H9 (cell line): Measurements from ENCODE around the gene NUP160. TPM values are rescaled to one million over a fixed set of nuclear protein-coding genes. Genes with fewer than 3 reads are reported as not detected.

Experiments
- DNase-seq: peaks from one replicate; pipeline ENCODE4 v3.0.0-alpha.2; 2017
- H2AFZ ChIP-seq: one replicate; pipeline ENCODE4 v1.6.1; 2013; ENCODE audit warnings: mild to moderate bottlenecking, low read length, control low read depth, moderate library complexity
- H2AK5ac ChIP-seq: 2 replicates; pipeline ENCODE4 v1.6.1; 2013; ENCODE audit warnings: low read length, control low read depth, mixed read lengths; ENCODE audit not compliant: insufficient read length
- H2BK120ac ChIP-seq: one replicate; pipeline ENCODE4 v1.6.1; 2013; ENCODE audit warnings: low read depth, mild to moderate bottlenecking, low read length, control low read depth, inconsistent platforms; ENCODE audit not compliant: poor library complexity, severe bottlenecking
- H2BK12ac ChIP-seq: 2 replicates; pipeline ENCODE4 v1.6.1; 2013; ENCODE audit warnings: low read length, control low read depth, mixed read lengths, low read depth; ENCODE audit not compliant: insufficient read length
- H2BK15ac ChIP-seq: 2 replicates; pipeline ENCODE4 v1.6.1; 2013; ENCODE audit warnings: low read depth, low read length, control low read depth
- H2BK20ac ChIP-seq: one replicate; pipeline ENCODE4 v1.6.1; 2013; ENCODE audit warnings: low read depth, mild to moderate bottlenecking, low read length, control low read depth, inconsistent platforms; ENCODE audit not compliant: poor library complexity, severe bottlenecking
- H2BK5ac ChIP-seq: 2 replicates; pipeline ENCODE4 v1.6.1; 2013; ENCODE audit warnings: low read length, control low read depth, mixed read lengths; ENCODE audit not compliant: insufficient read length
- H3K14ac ChIP-seq: 2 replicates; pipeline ENCODE4 v1.6.1; 2013; ENCODE audit warnings: low read length, control low read depth; ENCODE audit not compliant: insufficient read depth
- H3K18ac ChIP-seq: 2 replicates; pipeline ENCODE4 v1.6.1; 2013; ENCODE audit warnings: low read depth, mild to moderate bottlenecking, mixed read lengths, low read length, control low read depth; ENCODE audit not compliant: insufficient read length
- H3K23ac ChIP-seq: 2 replicates; pipeline ENCODE4 v1.6.1; 2013; ENCODE audit warnings: low read length, control low read depth, mixed read lengths, low read depth; ENCODE audit not compliant: insufficient read length
- H3K23me2 ChIP-seq: 2 replicates; pipeline ENCODE4 v1.6.1; 2013; ENCODE audit warnings: low read depth, mild to moderate bottlenecking, mixed read lengths, low read length, control low read depth; ENCODE audit not compliant: insufficient read length, poor library complexity, severe bottlenecking
- H3K27ac ChIP-seq: 2 replicates; pipeline ENCODE4 v1.5.1; 2013; ENCODE audit warnings: low read length, control low read depth, mixed read lengths, low read depth; ENCODE audit not compliant: insufficient read length
- H3K27me3 ChIP-seq: 2 replicates; pipeline ENCODE4 v1.6.1; 2013; ENCODE audit warnings: low read length, control low read depth, inconsistent platforms; ENCODE audit not compliant: insufficient read depth
- H3K4ac ChIP-seq: 2 replicates; pipeline ENCODE4 v1.6.1; 2013; ENCODE audit warnings: low read depth, mild to moderate bottlenecking, control low read depth, inconsistent platforms, low read length, moderate library complexity
- H3K4me1 ChIP-seq: 2 replicates; pipeline ENCODE4 v1.6.1; 2013; ENCODE audit warnings: low read length, control low read depth, inconsistent platforms; ENCODE audit not compliant: insufficient read depth
- H3K4me2 ChIP-seq: 2 replicates; pipeline ENCODE4 v1.6.1; 2013; ENCODE audit warnings: low read length, control low read depth, mixed read lengths; ENCODE audit not compliant: insufficient read length, insufficient read depth
- H3K56ac ChIP-seq: 2 replicates; pipeline ENCODE4 v1.6.1; 2013; ENCODE audit warnings: low read depth, mild to moderate bottlenecking, mixed read lengths, low read length, control low read depth; ENCODE audit not compliant: insufficient read length
- H3K79me1 ChIP-seq: 2 replicates; pipeline ENCODE4 v1.6.1; 2013; ENCODE audit warnings: low read depth, mild to moderate bottlenecking, moderate library complexity, low read length, control low read depth, inconsistent platforms; ENCODE audit not compliant: insufficient read depth, poor library complexity, severe bottlenecking
- H3K79me2 ChIP-seq: 2 replicates; pipeline ENCODE4 v1.6.1; 2013; ENCODE audit warnings: low read length, control low read depth, inconsistent platforms; ENCODE audit not compliant: insufficient read depth
- H3K9ac ChIP-seq: 2 replicates; pipeline ENCODE4 v1.6.1; 2013; ENCODE audit warnings: low read length, control low read depth, mixed read lengths; ENCODE audit not compliant: insufficient read length; ENCODE audit errors: extremely low read depth
- H3K9me3 ChIP-seq: one replicate; pipeline ENCODE4 v1.6.1; 2013; ENCODE audit warnings: low read depth, low read length, inconsistent platforms; ENCODE audit not compliant: control insufficient read depth
- H3T11ph ChIP-seq: one replicate; pipeline ENCODE4 v1.6.1; 2013; ENCODE audit warnings: mild to moderate bottlenecking, low read length, control low read depth, inconsistent platforms
- H4K20me1 ChIP-seq: one replicate; pipeline ENCODE4 v1.6.1; 2013; ENCODE audit not compliant: control insufficient read depth, insufficient read length, insufficient read depth
- H4K5ac ChIP-seq: 2 replicates; pipeline ENCODE4 v1.6.1; 2013; ENCODE audit warnings: low read depth, mild to moderate bottlenecking, mixed read lengths, low read length, control low read depth; ENCODE audit not compliant: insufficient read length
- H4K8ac ChIP-seq: replicated peaks from 2 replicates; pipeline ENCODE4 v1.6.1; 2013; ENCODE audit warnings: low read length, control low read depth, mixed read lengths, low read depth; ENCODE audit not compliant: insufficient read length
- H4K91ac ChIP-seq: 2 replicates; pipeline ENCODE4 v1.6.1; 2013; ENCODE audit warnings: low read depth, mild to moderate bottlenecking, moderate library complexity, mixed read lengths, low read length, control low read depth; ENCODE audit not compliant: insufficient read length
- H3K27ac Mint-ChIP-seq, 3 experiments: 2 replicates in 2 of 3; 3 replicates in 1 of 3; pipeline ENCODE4 v1.8.0; 2020 to 2021; ENCODE audit warnings: mixed read lengths in 3 of 3, mild to moderate bottlenecking in 1 of 3, moderate library complexity in 1 of 3
- H3K27me3 Mint-ChIP-seq: 2 replicates; pipeline ENCODE4 v1.8.0; 2021; ENCODE audit warnings: low read depth, mild to moderate bottlenecking, moderate library complexity, mixed read lengths
- H3K36me3 Mint-ChIP-seq, 3 experiments: 2 replicates in 2 of 3; 3 replicates in 1 of 3; pipeline ENCODE4 v1.8.0; 2020 to 2021; ENCODE audit warnings: low read depth in 3 of 3, mixed read lengths in 3 of 3; ENCODE audit not compliant: insufficient read depth in 1 of 3
- H3K4me1 Mint-ChIP-seq, 2 experiments: 2 replicates each; pipeline ENCODE4 v1.8.0; 2020; ENCODE audit warnings: mixed read lengths in 2 of 2
- H3K4me3 Mint-ChIP-seq, 2 experiments: 2 replicates in 1 of 2; 3 replicates in 1 of 2; pipeline ENCODE4 v1.8.0; 2020 to 2021; ENCODE audit warnings: mild to moderate bottlenecking in 2 of 2, mixed read lengths in 2 of 2, moderate library complexity in 1 of 2
- H3K9me3 Mint-ChIP-seq, 2 experiments: 2 replicates in 1 of 2; 3 replicates in 1 of 2; pipeline ENCODE4 v1.8.0; 2020; ENCODE audit warnings: mild to moderate bottlenecking in 2 of 2, mixed read lengths in 2 of 2, moderate library complexity in 1 of 2
- CTCF ChIP-seq: fragments of 200-600 bp; sonication (generic); conservative IDR thresholded peaks from 3 replicates; pipeline ENCODE4 v1.8.0; 2021; ENCODE audit warnings: antibody characterized with exemption, mild to moderate bottlenecking
- WGBS: extraction: QIAGEN DNeasy Blood & Tissue Kit; methylation state at CpG from one replicate; pipeline ENCODE4 v1.1.7; 2013; ENCODE audit warnings: missing lambda C conversion rate, low lambda C conversion rate, mixed read lengths; ENCODE audit not compliant: insufficient read length; ENCODE audit errors: extremely low coverage; 5-methylcytosine and 5-hydroxymethylcytosine counted together
- total RNA-seq: library from RNA; stranded (reverse); gene quantifications from 2 replicates; pipeline ENCODE4 v1.2.1, GENCODE V29; 2021

Gene NUP160
- total RNA-seq, 1 experiment from 2014 or later = 86.1 TPM

- no peak overlapping the region for H2BK120ac ChIP-seq
- no peak overlapping the region for H2AFZ ChIP-seq
- Mint-ChIP-seq H3K27me3 (no peaks in the 10 kb centered on the region), H3K36me3 (peaks cover 51 to 96% (median 77%) of the 10 kb centered on the region in 3 experiments), H3K4me1 (no peaks in the 10 kb centered on the region), H3K9me3 (no peaks in the 10 kb centered on the region), H3K4me3 (no peak overlapping the region), H3K27ac (peak overlapping the region in 1 of 3 experiments; percentile 38; a peak in 1 of 7 replicates)
- no peak overlapping the region for H3K23ac ChIP-seq
- no peak overlapping the region for H4K5ac ChIP-seq
- no peak overlapping the region for H3T11ph ChIP-seq
- no peaks in the 10 kb centered on the region for H3K79me1 ChIP-seq
- H4K20me1 ChIP-seq = no peaks in the 10 kb centered on the region
- no peaks in the 10 kb centered on the region for H3K27me3 ChIP-seq
- no peak overlapping the region for H2BK5ac ChIP-seq
- no peak overlapping the region for H3K14ac ChIP-seq
- no peaks in the 10 kb centered on the region for H3K23me2 ChIP-seq
- H3K4me1 ChIP-seq = no peaks in the 10 kb centered on the region
- H3K4me2 ChIP-seq = no peak overlapping the region
- no peak overlapping the region for H2BK15ac ChIP-seq
- H3K27ac ChIP-seq = no peak overlapping the region
- H3K56ac ChIP-seq = no peak overlapping the region
- H2BK20ac ChIP-seq = no peak overlapping the region
- H3K4ac ChIP-seq = no peak overlapping the region
- no peak overlapping the region for H2AK5ac ChIP-seq
- no peak overlapping the region for H4K91ac ChIP-seq
- H3K9ac ChIP-seq = no peak overlapping the region
- no peaks in the 10 kb centered on the region for H3K9me3 ChIP-seq
- TF ChIP-seq CTCF = no peak
- H3K18ac ChIP-seq = no peak overlapping the region
- no peak for DNase-seq
- WGBS = no CpG with 5 or more reads among the region's 6 CpGs
- no peaks in the 10 kb centered on the region for H3K79me2 ChIP-seq
- no peak overlapping the region for H2BK12ac ChIP-seq
- no peak overlapping the region for H4K8ac ChIP-seq
Observed at GRCh38 chr11:47731475-47731874, 116.7 kb downstream of the NUP160 start.

Other genes with a start within 250 kb of the NUP160 start
- 174 and 176 TPM in 2 replicates for gene MTCH2, start 205.8 kb downstream of the NUP160 start, total RNA-seq
- 3.0 and 4.3 TPM in 2 replicates for gene AGBL2, start 133.0 kb downstream of the NUP160 start, total RNA-seq
- 93.3 and 106 TPM in 2 replicates for gene FNBP4, start 81.0 kb downstream of the NUP160 start, total RNA-seq
- gene PTPRJ, start 132.2 kb upstream of the NUP160 start, total RNA-seq = 10.6 and 11.4 TPM in 2 replicates